GM19324 (cell line): ENCODE results near the gene BACH2.

ENCODE experiments used
- ATAC-seq: cut with Tn5 transposase; IDR thresholded peaks from one replicate; pipeline ENCODE4 v1.9.1; 2021; ENCODE audit warnings: mild to moderate bottlenecking, moderate library complexity; ENCODE audit not compliant: unreplicated experiment, low FRiP score

The BACH2 gene

GRCh38 chr6:90190131-90190530 lies 106.5 kb downstream of the BACH2 start:
- ATAC-seq: no peak

DNA sequence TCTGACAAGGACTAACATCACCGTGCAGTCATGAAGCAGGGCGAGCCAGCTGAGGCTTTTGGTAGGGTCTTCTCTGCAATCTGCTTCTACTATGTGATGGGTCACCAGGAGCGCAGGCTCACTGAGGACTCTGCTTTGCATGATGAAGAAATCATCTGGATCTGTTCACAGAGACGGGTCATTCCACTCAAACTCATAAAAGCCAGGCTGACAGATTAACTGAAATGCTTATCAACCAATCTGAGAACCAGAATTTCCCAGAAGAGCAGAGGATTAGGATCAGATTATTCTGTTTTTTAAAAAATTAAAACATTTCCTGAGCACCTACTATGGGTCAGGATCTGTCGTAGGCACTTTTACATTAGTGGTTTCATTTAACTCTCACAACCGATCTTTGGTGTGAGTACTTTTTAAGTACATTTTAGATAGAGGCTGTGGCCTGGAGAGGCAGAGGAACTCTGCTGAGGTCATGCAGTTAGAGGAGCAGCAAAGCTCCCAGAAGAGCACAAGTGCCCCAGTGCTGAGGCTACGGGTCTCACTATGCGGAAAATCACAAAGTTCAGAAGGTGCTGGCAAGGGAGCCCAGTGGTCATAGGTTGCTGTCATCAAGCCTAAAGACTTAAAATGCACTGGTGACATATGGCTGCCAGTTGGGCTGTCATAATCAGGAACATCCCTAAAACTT lies 109.1 kb downstream of the BACH2 start:
- no peak for ATAC-seq

- no peak for ATAC-seq
Measured at GRCh38 chr6:90186637-90187371, 109.8 kb downstream of the BACH2 start.

DNA sequence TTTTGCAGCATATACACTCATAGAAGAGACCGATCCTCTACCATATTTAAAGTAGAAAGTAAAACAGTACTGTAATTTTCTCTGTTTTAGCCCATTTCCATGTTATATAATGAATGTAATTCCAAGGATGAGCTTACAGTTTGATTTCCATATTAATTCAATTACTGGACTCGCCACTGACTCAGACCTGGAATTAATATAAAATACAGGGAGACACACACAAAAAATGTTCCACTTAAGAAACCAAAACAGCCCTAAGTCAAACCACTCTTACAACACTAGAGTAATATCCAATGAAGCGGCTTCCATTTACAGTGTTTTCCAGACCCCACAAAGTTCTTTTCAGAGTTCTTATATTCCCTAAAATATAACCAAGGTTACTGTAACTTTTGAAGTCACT lies 110.6 kb downstream of the BACH2 start:
- ATAC-seq: no peak

- ATAC-seq: no peak
Measured at GRCh38 chr6:90184334-90185298, 112.0 kb downstream of the BACH2 start.

DNA sequence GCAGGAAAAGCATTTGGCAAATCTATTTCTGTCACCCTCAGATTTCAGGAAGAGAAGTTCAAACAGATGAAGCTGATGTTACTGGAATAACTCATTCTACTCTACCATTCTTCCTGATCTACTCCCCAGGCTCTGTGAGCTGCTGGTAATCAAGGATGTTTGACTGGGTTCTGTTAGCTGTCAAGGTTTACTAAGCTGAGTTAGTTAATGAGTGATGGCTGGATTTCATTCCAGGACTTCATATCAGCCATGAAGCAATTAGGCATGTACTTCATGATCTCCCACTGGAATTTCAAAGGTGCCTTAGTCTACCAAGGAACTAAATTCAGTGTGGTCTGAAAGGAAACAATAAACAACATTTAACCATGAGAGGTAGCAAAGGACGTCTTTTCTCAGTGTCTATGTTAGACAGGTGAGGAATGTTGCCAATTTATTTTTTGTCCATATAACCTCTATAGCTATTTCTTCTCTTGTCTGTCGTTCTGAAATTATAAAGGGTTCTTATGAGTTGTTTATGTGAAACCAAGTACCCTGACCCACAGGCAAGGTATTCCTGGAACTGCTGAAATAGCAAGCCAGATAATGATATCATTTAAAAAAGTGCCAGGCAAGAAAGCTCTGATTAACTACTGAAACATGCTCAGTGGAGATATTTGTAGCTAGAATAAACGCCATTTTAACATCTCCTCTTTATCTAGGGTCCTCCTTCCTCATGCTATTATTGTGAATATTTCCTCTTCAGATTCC lies 112.9 kb downstream of the BACH2 start:
- no peak for ATAC-seq

- no peak for ATAC-seq
Measured at GRCh38 chr6:90180526-90180925, 116.1 kb downstream of the BACH2 start.

GRCh38 chr6:90179190-90180169 lies 117.2 kb downstream of the BACH2 start:
- no peak for ATAC-seq

GRCh38 chr6:90178384-90178855 lies 118.2 kb downstream of the BACH2 start:
- ATAC-seq: no peak

GRCh38 chr6:90177544-90178383 lies 118.9 kb downstream of the BACH2 start:
- no peak for ATAC-seq

- no peak for ATAC-seq
Measured at GRCh38 chr6:90175627-90176538, 120.8 kb downstream of the BACH2 start.

GRCh38 chr6:90173262-90173925 lies 123.2 kb downstream of the BACH2 start:
- ATAC-seq: no peak

DNA sequence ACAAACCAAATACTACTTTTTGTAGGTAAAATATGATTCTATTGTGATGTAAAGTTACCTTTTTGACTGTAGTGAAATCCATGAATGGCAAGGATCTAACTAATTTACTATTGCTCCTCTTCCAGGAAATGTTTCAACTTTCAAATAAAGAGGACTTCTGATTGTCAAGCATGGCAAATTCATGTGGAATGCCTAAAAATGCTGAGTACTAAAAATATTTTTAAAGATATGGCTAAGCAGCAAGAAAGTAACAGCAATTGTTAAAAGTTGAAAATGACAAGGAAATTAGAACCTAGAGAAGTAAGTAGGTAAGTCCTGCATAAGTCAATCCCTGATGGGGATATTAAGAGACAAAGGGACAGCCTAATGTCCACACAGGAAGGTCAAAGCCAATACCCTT lies 126.0 kb downstream of the BACH2 start:
- ATAC-seq: no peak

DNA sequence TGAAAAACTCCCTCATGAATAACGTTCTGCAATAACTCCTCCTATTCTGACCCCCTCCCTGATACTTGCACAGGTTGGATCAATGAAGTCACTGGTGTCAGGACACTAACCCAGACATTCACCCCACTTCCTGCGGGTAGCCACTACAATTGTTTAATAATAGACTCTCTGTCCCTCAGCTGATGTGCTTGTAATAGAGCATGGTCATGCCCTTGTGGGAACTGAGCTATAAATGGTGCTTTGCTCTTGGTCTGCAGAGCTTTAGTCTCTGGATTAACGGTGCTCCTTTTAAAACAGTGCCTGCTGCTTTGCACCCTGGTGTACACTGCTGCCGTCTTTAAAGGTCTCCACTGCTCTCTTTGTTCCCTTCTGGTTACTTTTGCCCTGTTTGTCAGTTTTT lies 127.3 kb downstream of the BACH2 start:
- ATAC-seq: no peak

DNA sequence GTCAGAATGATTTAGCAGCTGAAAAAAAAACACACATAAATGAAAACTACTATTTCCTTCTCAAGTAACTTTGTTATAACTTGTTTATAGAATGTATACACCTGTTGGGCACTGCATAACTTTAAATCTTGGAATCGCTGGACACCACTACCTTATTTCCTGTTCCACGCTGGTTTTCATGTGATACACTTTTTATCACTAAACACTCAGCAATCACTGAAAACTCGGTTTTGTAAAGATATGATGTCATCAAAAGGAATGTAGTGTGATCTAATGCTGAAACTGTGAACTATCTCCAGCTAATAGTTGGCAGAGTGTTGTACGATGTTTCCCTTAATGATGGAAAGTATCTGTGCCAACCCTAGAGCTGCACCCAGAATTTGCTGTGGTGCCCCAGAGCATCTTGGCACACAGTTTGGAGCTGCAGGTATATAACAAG lies 127.9 kb downstream of the BACH2 start:
- ATAC-seq: no peak

DNA sequence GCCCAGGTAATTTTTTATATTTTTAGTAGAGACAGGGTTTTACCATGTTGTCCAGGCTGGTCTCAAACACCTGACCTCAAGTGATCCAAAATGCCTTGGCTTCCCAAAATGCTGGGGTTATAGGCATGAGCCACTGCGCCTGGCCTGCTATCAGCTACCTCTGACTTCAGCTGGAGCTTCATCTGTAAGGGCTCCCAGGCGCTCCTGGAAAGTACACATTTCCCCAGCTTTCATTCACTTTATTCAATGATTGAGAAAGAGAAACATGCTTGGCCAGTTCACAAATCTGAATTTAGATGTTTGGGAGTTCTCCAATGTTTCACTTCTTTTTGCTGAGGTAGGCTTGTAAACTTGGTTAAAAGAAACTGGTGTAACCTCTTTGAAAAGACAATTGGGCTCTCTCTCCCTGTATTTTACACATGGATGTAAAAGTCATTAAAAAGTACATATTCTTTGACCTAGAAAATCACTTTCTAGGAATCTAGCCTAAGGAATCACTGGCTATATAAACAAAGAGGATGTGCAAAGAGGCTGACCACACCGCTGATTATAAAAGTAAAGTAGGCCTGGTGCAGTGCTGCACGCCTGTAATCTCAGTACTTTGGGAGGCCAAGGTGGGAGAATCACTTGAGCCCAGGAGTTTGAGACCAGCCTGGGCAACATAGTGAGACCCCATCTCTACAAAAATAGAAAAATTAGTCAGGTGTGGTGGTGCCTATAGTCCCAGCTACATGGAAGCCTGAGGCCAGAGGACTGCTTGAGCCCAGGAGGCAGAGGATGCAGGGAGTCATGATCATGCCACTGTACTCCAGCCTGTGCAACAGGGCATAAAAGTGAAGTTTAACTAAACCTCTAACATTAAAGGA lies 128.9 kb downstream of the BACH2 start:
- ATAC-seq: no peak
